ENCODE results near the gene ZNF724.
"Not testable (repeated sequence)": the region's sequence is repeated elsewhere in the genome, so short reads cannot be mapped to it uniquely, and the experiment has no call there.

The ZNF724 gene

GRCh38 chr19:23249911-23250649 lies at the start of gene ZNF724:
TSS of gene ZNF724 (minus strand) at chr19:23250394. CDS start at chr19:23250242, 152 bp downstream.
- peak; percentile 59 to 74 (median 70) for DNase-seq (ENCODE audit: low read depth in 2 of 3, low spot score in 2 of 3)

- DNase-seq (ENCODE audit: low read depth in 2 of 3, low spot score in 2 of 3) = no peak
Observed at GRCh38 chr19:23294141-23294540, 43.9 kb upstream of the ZNF724 start.

GRCh38 chr19:23289966-23290365 lies 39.8 kb upstream of the ZNF724 start:
- not testable (repeated sequence) for DNase-seq (ENCODE audit: low read depth in 2 of 3, low spot score in 2 of 3)

GRCh38 chr19:23287620-23288019 lies 37.4 kb upstream of the ZNF724 start:
- DNase-seq (ENCODE audit: low read depth in 2 of 3, low spot score in 2 of 3) = no peak

- no peak for DNase-seq (ENCODE audit: low read depth in 2 of 3, low spot score in 2 of 3)
Observed at GRCh38 chr19:23286477-23286876, 36.3 kb upstream of the ZNF724 start.

- DNase-seq (ENCODE audit: low read depth in 2 of 3, low spot score in 2 of 3) = no peak
Observed at GRCh38 chr19:23285948-23286347, 35.8 kb upstream of the ZNF724 start.

- DNase-seq (ENCODE audit: low read depth in 2 of 3, low spot score in 2 of 3) = not testable (repeated sequence)
Observed at GRCh38 chr19:23285326-23285725, 35.1 kb upstream of the ZNF724 start.

GRCh38 chr19:23283925-23284324 lies 33.7 kb upstream of the ZNF724 start:
- DNase-seq (ENCODE audit: low read depth in 2 of 3, low spot score in 2 of 3) = peak in 1 of 3 experiments; percentile 30

GRCh38 chr19:23281663-23282276 lies 31.6 kb upstream of the ZNF724 start:
- no peak for DNase-seq (ENCODE audit: low read depth in 2 of 3, low spot score in 2 of 3)

GRCh38 chr19:23278118-23278517 lies 27.9 kb upstream of the ZNF724 start:
- not testable (repeated sequence) for DNase-seq (ENCODE audit: low read depth in 2 of 3, low spot score in 2 of 3)

- DNase-seq (ENCODE audit: low read depth in 2 of 3, low spot score in 2 of 3) = peak; percentile 71 to 77 (median 74)
Observed at GRCh38 chr19:23273590-23274412, 23.6 kb upstream of the ZNF724 start.

GRCh38 chr19:23273022-23273589 lies 22.9 kb upstream of the ZNF724 start:
- no peak for DNase-seq (ENCODE audit: low read depth in 2 of 3, low spot score in 2 of 3)

GRCh38 chr19:23263870-23264590 lies 13.8 kb upstream of the ZNF724 start:
- DNase-seq (ENCODE audit: low read depth in 2 of 3, low spot score in 2 of 3) = no peak

- no peak for DNase-seq (ENCODE audit: low read depth in 2 of 3, low spot score in 2 of 3)
Observed at GRCh38 chr19:23263396-23263795, 13.2 kb upstream of the ZNF724 start.

GRCh38 chr19:23262920-23263319 lies 12.7 kb upstream of the ZNF724 start:
- DNase-seq (ENCODE audit: low read depth in 2 of 3, low spot score in 2 of 3) = no peak

GRCh38 chr19:23261496-23262020 lies 11.4 kb upstream of the ZNF724 start:
- DNase-seq (ENCODE audit: low read depth in 2 of 3, low spot score in 2 of 3) = no peak

GRCh38 chr19:23260956-23261355 lies 10.8 kb upstream of the ZNF724 start:
- DNase-seq (ENCODE audit: low read depth in 2 of 3, low spot score in 2 of 3) = no peak

GRCh38 chr19:23259961-23260360 lies 9.8 kb upstream of the ZNF724 start:
- no peak for DNase-seq (ENCODE audit: low read depth in 2 of 3, low spot score in 2 of 3)

GRCh38 chr19:23255700-23256099 lies 5.5 kb upstream of the ZNF724 start:
- no peak for DNase-seq (ENCODE audit: low read depth in 2 of 3, low spot score in 2 of 3)

- DNase-seq (ENCODE audit: low read depth in 2 of 3, low spot score in 2 of 3) = no peak
Observed at GRCh38 chr19:23254141-23254910, 4.1 kb upstream of the ZNF724 start.

Data from activated CD8-positive, alpha-beta memory T cell treated with anti-CD3 and anti-CD28 coated beads for 48 hours (primary cell).